HG03558 (cell line): ENCODE measurements around the gene NME7.

Source experiments
- ATAC-seq: cut with Tn5 transposase; IDR thresholded peaks from one replicate; pipeline ENCODE4 v1.9.1; 2021; ENCODE audit warnings: moderate number of reproducible peaks; ENCODE audit not compliant: unreplicated experiment; ENCODE audit errors: extremely low read depth

NME7 gene

GRCh38 chr1:169249611-169250010 is 118.0 kb downstream of the NME7 start:
- ATAC-seq: no peak

GRCh38 chr1:169245706-169246105 is 121.9 kb downstream of the NME7 start:
- ATAC-seq: no peak

GRCh38 chr1:169240449-169241232 is 127.0 kb downstream of the NME7 start:
- ATAC-seq: no peak

- ATAC-seq: no peak
Measured at GRCh38 chr1:169236880-169237279, 130.7 kb downstream of the NME7 start.

GRCh38 chr1:169236143-169236542 is 131.5 kb downstream of the NME7 start:
- no peak for ATAC-seq

- ATAC-seq: no peak
Measured at GRCh38 chr1:169235568-169235967, 132.0 kb downstream of the NME7 start.

GRCh38 chr1:169234780-169235179 is 132.8 kb downstream of the NME7 start:
- ATAC-seq: no peak

GRCh38 chr1:169217636-169218035 is 150.0 kb downstream of the NME7 start:
- ATAC-seq: no peak

- no peak for ATAC-seq
Measured at GRCh38 chr1:169214598-169214997, 153.0 kb downstream of the NME7 start.

- no peak for ATAC-seq
Measured at GRCh38 chr1:169212088-169212487, 155.5 kb downstream of the NME7 start.

- ATAC-seq: no peak
Measured at GRCh38 chr1:169207797-169208520, 159.6 kb downstream of the NME7 start.

- no peak for ATAC-seq
Measured at GRCh38 chr1:169204157-169204556, 163.4 kb downstream of the NME7 start.

GRCh38 chr1:169202791-169203665 is 164.6 kb downstream of the NME7 start:
- no peak for ATAC-seq

- no peak for ATAC-seq
Measured at GRCh38 chr1:169201084-169201619, 166.4 kb downstream of the NME7 start.

- ATAC-seq: no peak
Measured at GRCh38 chr1:169200319-169200718, 167.3 kb downstream of the NME7 start.

- ATAC-seq: no peak
Measured at GRCh38 chr1:169196581-169196980, 171.0 kb downstream of the NME7 start.

GRCh38 chr1:169196161-169196560 is 171.4 kb downstream of the NME7 start:
- no peak for ATAC-seq

- no peak for ATAC-seq
Measured at GRCh38 chr1:169193191-169193850, 174.3 kb downstream of the NME7 start.

GRCh38 chr1:169186106-169186505 is 181.5 kb downstream of the NME7 start:
- no peak for ATAC-seq

GRCh38 chr1:169184812-169185211 is 182.8 kb downstream of the NME7 start:
- ATAC-seq: no peak
